IPS-18c (cell line): ENCODE results near the gene ACBD5.
A peak's percentile ranks its signal among the peaks of the same experiment; 100 is the strongest.
"Not testable (repeated sequence)": the region's sequence is repeated elsewhere in the genome, so short reads cannot be mapped to it uniquely, and the experiment has no call there.

Experiments used
- H3K4me3 ChIP-seq: 2 replicates; pipeline ENCODE4 v1.7.0; 2013; ENCODE audit warnings: low read depth, mild to moderate bottlenecking, low read length, moderate library complexity; ENCODE audit not compliant: insufficient read depth
- H3K9me3 ChIP-seq: one replicate; pipeline ENCODE4 v1.6.1; 2013; ENCODE audit warnings: mild to moderate bottlenecking, low read length, moderate library complexity; ENCODE audit not compliant: control insufficient read depth, insufficient read depth

ACBD5 gene

DNA sequence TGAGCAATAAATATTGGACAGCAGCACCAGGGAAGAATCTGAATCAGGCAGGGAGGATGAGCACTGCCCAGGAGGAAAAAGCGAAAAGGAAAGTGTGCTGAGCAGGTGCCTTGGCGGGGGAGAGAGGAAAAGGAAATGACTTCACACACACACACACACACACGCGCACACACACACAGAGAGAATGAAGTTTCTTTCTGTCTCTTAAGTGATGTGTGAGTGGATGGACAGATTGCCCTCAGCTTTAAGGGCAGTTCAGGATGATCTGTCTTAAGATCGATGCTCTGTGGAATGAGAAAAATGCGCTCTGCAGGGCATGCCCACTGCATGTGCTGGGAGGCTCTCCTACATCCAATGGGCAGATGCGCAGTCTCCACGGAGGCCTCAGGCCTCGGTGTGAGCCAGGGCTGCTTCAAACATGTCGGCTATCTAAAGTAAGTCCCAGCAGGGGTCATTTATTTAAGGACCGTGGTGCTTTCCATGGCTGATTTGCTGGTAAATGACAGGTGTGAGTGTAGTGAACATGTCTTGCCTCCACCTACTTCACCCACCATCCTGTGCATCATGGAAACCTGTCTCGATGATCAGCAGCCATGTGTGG is 2.5 kb upstream of the ACBD5 start:
- Histone ChIP-seq H3K4me3 (peak overlapping the region; percentile 71), H3K9me3 (no peaks in the 10 kb centered on the region)

- Histone ChIP-seq H3K9me3 (no peaks in the 10 kb centered on the region), H3K4me3 (peak overlapping the region; percentile 71)
Measured at GRCh38 chr10:27242473-27242950, 1.9 kb upstream of the ACBD5 start.

DNA sequence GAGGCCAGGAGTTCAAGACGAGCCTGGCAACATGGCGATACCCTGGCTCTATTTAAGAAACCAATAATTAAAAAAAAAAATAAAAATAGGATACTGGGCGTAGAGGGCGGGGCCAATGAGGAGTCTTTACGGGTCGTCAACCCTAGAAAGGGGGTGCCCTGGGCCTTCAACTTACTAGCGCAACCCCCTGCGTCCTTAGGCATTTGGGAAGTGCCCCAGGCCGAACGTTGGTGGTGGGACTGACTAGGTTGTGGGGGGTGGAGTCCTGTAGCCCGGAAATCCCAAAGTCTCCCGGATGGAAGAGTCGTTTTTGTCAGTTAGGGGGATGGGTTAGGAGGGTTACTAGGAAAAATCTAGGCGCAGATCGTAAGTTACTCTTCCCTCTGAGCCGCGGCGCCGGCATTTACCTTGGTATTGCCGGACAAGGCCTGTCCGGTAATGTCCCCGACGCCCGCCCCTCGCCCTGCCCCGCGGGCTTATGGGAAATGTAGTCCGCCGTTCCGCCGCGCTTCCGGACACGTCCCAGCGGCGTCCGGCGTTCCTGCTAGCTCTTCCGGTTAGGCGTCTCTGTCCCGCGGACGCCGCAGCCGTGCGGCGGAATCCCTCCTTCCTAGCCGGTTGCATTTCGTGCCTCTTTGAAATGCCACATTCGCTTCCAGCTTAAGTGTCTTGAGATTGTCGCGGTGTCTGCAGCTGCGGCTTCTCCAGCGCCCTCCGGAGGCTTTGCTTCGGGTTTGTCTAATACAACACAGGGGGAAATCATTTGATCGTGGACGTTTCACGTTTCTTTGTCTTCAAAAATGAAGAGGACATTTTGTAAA is 1.3 kb upstream of the ACBD5 start:
- Histone ChIP-seq H3K9me3 (no peaks in the 10 kb centered on the region), H3K4me3 (peak overlapping the region; percentile 71)

GRCh38 chr10:27241010-27241651 is 534 bp upstream of the ACBD5 start:
- H3K4me3 ChIP-seq, result peak overlapping the region; percentile 71
- no peaks in the 10 kb centered on the region for H3K9me3 ChIP-seq

DNA sequence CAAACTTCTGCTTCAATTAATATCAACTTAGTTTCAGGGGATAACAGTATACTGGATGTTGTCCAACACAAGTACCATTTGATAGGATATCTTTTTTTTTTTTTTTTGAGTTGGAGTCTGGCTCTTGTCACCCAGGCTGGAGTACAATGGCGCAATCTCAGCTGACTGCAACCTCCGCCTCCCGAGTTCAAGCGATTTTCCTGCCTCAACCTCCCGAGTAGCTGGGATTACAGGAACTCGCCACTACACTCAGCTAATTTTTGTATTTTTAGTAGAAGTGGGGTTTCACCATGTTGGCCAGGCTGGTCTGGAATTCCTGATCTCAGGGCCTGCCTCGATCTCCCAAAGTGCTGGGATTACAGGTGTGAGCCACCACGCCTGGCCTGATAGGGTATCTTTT is 3.1 kb downstream of the ACBD5 start:
- not testable (repeated sequence) for H3K4me3 ChIP-seq, H3K9me3 ChIP-seq

GRCh38 chr10:27236589-27237128 is 3.9 kb downstream of the ACBD5 start:
- not testable (repeated sequence) for H3K4me3 ChIP-seq, H3K9me3 ChIP-seq

DNA sequence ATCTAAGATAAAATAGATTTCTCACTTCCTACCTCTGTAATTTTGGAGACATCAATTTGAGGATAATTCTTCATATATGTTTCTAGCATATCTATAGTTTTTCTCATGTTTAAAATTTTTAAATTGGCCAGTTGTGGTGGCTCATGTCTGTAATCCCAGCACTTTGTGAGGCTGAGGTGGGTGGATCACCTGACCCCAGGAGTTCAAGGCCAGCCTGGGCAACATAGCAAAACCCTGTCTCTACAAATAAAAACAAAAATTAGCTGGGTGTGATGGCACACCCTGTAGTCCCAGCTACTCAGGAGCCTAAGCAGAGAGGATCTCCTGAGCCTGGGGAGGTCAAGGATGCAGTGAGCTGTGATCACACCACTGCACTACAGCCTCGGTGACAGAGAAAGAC is 4.9 kb downstream of the ACBD5 start:
- H3K9me3 ChIP-seq, result no peaks in the 10 kb centered on the region
- H3K4me3 ChIP-seq, result no peak overlapping the region

DNA sequence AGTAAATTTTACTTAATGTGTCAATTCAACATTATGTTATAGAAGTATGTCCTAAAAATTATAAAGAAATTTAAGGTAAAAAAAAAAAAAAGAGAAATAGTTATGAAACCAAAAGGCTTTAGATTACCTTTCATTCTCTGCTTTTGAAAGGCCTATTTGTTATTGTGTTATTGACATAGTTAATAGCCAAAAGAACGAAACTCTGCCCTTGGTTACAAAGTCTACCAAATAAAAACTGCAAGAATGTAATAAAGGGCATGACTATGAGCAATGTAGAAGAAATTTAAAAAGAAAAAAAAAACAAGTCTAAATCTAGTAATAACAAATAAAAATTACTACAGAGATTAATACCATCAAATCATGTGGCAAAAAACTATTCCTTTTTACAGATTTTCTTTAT is 10.6 kb downstream of the ACBD5 start:
- Histone ChIP-seq H3K9me3 (no peaks in the 10 kb centered on the region), H3K4me3 (no peak overlapping the region)

DNA sequence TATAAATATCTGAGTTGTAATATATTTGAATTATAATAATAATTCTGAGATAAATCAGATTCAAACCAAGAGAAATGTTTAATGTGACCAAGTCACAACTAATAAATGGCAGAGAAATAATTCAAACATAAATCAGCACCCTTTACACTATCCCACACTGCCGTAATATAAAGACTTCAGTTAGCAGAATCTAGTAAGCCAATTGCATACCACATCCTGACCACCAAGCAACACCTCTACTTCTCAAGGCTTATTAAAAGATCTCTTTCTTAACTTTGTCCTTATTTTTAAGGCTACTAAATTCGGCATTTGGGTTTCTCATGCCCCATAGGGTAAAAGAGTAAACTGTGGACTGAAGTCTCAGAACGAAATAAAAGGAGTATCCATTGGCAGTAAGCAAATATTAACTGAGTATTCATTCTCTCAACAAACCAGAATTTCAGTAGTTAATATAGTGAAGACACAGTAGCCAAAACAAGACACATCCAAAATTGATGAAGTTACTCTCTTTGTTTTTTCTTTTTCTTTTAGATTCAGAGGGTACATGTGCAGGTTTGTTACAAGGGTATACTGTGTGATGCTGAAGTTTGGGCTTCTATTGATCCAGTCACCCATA is 14.8 kb downstream of the ACBD5 start:
- Histone ChIP-seq H3K4me3 (no peak overlapping the region), H3K9me3 (no peaks in the 10 kb centered on the region)

GRCh38 chr10:27225011-27225590 is 15.5 kb downstream of the ACBD5 start:
- Histone ChIP-seq H3K4me3 (no peak overlapping the region), H3K9me3 (no peaks in the 10 kb centered on the region)

DNA sequence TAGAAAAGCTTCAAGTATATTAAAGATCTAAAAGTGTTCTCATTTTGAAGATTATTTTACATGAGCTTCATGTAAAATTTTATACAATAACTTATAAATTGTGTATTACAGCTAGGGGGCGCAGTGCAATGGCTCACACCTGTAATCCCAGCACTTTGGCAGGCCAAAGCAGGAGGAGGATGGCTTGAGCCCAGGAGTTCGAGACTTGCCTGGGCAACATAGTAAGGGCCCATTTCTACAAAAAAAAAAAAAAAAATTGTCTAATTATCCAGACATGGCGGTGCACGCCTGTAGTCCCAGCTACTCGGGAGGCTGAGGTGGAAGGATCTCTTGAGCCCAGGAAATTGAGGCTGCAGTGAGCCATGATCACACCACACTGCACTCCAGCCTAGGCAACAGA is 16.6 kb downstream of the ACBD5 start:
- H3K9me3 ChIP-seq, result no peaks in the 10 kb centered on the region
- H3K4me3 ChIP-seq, result no peak overlapping the region

DNA sequence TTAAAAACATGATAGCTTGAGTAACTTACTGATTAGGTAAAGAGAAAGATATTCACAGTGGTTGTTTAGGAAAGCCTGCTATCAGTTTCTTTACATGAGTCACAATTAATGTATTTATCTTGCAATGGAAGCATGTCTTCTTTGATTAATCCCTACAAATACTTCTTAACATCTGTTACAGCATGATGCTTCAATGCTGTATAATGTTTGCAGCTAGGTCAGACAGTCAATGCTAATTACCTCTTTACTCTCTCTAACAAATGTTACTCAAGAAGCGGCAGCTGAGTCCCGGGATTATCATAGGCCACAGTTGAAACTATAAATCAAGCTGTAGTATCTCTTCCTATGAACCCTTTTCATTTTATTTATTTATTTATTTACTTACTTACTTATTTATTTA is 33.2 kb downstream of the ACBD5 start:
- H3K4me3 ChIP-seq, result no peak overlapping the region
- no peaks in the 10 kb centered on the region for H3K9me3 ChIP-seq

GRCh38 chr10:27203806-27204205 is 36.8 kb downstream of the ACBD5 start:
- H3K9me3 ChIP-seq, result no peaks in the 10 kb centered on the region
- no peak overlapping the region for H3K4me3 ChIP-seq

GRCh38 chr10:27197980-27198620 is 42.5 kb downstream of the ACBD5 start:
- no peaks in the 10 kb centered on the region for H3K9me3 ChIP-seq

GRCh38 chr10:27192284-27192683 is 48.3 kb downstream of the ACBD5 start:
- H3K9me3 ChIP-seq, result no peaks in the 10 kb centered on the region
- H3K4me3 ChIP-seq, result no peak overlapping the region

More at GRCh38 chr10:27197980-27198620, 42.5 kb downstream of the ACBD5 start:
- H3K4me3 ChIP-seq, result no peak overlapping the region

DNA sequence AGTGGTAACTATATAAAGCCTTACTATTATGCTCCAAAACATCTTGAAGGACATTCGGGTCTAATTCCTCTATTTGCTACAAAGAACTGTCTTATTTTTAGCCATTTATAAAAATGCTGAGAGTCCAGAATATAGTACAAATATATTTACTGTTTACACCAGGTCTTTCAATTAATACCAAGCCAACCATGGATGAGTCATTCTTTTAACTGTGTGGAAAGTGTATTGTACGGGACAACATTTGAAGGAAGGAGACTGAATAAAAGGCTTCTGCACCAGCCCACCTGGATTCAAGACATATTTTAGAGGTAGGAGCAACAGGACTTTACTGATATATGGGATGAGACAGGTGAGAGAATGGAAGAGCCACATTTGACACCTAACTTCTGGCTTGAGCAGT is 50.1 kb downstream of the ACBD5 start:
- Histone ChIP-seq H3K9me3 (no peaks in the 10 kb centered on the region), H3K4me3 (no peak overlapping the region)

DNA sequence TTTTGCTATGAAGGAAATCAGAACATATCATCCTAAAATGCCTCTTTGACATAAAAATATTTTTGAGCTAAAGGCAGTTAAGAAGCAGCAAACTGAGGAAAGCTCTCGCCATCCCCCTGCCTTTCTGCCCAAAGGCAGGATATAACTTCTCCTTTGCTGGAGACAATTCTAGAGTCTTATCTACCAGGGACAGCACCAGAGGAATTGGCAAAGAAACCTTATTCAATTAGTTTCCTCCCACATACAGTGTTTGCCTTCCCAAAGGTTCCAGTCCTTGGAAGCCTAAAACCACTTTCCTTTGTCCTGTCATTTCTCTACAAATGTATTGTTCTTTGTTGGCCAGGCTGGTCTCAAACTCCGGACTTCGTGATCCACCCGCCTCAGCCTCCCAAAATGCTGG is 51.7 kb downstream of the ACBD5 start:
- no peak overlapping the region for H3K4me3 ChIP-seq

More for the DNA sequence above, 51.7 kb downstream of the ACBD5 start:
- no peaks in the 10 kb centered on the region for H3K9me3 ChIP-seq
